IgD-negative memory B cell (primary cell): Measurements from ENCODE around the gene PDE8A. TPM values are rescaled to one million over a fixed set of nuclear protein-coding genes. Genes with fewer than 3 reads are reported as not detected.

Experiments
- H3K27ac Mint-ChIP-seq, 3 donors: one replicate each; pipeline ENCODE4 v1.8.0; 2020 to 2022; ENCODE audit warnings: mild to moderate bottlenecking in 3 of 3, mixed read lengths in 3 of 3, moderate library complexity in 1 of 3
- H3K27me3 Mint-ChIP-seq: one replicate; pipeline ENCODE4 v1.8.0; 2021; ENCODE audit warnings: mixed read lengths
- H3K36me3 Mint-ChIP-seq: one replicate; pipeline ENCODE4 v1.8.0; 2020; ENCODE audit warnings: mild to moderate bottlenecking, mixed read lengths
- H3K4me1 Mint-ChIP-seq, 3 donors: one replicate each; pipeline ENCODE4 v1.8.0; 2020 to 2022; ENCODE audit warnings: mixed read lengths in 3 of 3, mild to moderate bottlenecking in 1 of 3
- H3K4me3 Mint-ChIP-seq, 4 donors: one replicate each; pipeline ENCODE4 v1.8.0; 2020 to 2022; ENCODE audit warnings: mild to moderate bottlenecking in 4 of 4, mixed read lengths in 4 of 4, moderate library complexity in 3 of 4
- H3K9me3 Mint-ChIP-seq, 3 donors: one replicate each; pipeline ENCODE4 v1.8.0; 2020 to 2021; ENCODE audit warnings: mixed read lengths in 3 of 3, mild to moderate bottlenecking in 1 of 3
- polyA plus RNA-seq: library from polyadenylated mRNA; unstranded; fragments of 300-500 nt; fragmentation: Illumina TruSeq; gene quantifications from one replicate; pipeline ENCODE4 v1.2.3, GENCODE V29; 2021

The PDE8A gene
- polyA plus RNA-seq, 1 donor from 2014 or later = 3.3 TPM

GRCh38 chr15:85035980-85036379 lies 54.3 kb downstream of the PDE8A start:
- Mint-ChIP-seq H3K4me3 (no peak overlapping the region), H3K27me3 (no peaks in the 10 kb centered on the region), H3K36me3 (peaks cover 6% of the 10 kb centered on the region), H3K9me3 (no peaks in the 10 kb centered on the region), H3K27ac (no peak overlapping the region), H3K4me1 (peaks cover 17 to 23% (median 20%) of the 10 kb centered on the region in 3 donors)

GRCh38 chr15:85036716-85037115 lies 55.1 kb downstream of the PDE8A start:
- Mint-ChIP-seq H3K27me3 (no peaks in the 10 kb centered on the region), H3K4me3 (no peak overlapping the region), H3K27ac (no peak overlapping the region), H3K9me3 (no peaks in the 10 kb centered on the region), H3K4me1 (peaks cover 21 to 28% (median 22%) of the 10 kb centered on the region in 3 donors), H3K36me3 (peaks cover 6% of the 10 kb centered on the region)

DNA sequence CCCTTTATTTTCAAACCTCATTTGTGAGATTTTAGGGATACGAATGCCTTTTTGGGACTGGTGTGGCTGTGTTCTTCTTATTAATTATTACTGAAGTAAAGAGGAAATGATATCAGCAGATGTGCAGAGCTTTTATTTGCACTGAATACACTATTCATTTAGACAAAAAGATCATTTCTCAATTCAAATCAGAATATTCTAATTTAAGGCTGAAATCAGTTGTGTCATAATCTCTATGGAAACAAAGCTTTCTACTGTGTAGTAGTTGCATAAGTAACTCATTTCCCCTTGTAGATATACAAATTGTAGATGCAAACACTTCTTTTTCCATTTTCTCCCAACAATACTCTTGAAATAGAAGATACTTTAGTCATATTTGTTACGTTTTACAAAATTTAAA lies 56.0 kb downstream of the PDE8A start:
- no peaks in the 10 kb centered on the region for H3K27me3 Mint-ChIP-seq
- no peak overlapping the region for H3K4me3 Mint-ChIP-seq
- no peak overlapping the region for H3K27ac Mint-ChIP-seq
- H3K4me1 Mint-ChIP-seq = peaks cover 20 to 30% (median 23%) of the 10 kb centered on the region in 3 donors
- H3K36me3 Mint-ChIP-seq = peaks cover 6% of the 10 kb centered on the region
- H3K9me3 Mint-ChIP-seq = no peaks in the 10 kb centered on the region

GRCh38 chr15:85041230-85041629 lies 59.6 kb downstream of the PDE8A start:
- no peaks in the 10 kb centered on the region for H3K27me3 Mint-ChIP-seq
- no peak overlapping the region for H3K27ac Mint-ChIP-seq
- no peak overlapping the region for H3K4me3 Mint-ChIP-seq
- H3K9me3 Mint-ChIP-seq = no peaks in the 10 kb centered on the region
- H3K4me1 Mint-ChIP-seq = peaks cover 10 to 36% (median 25%) of the 10 kb centered on the region in 3 donors
- peaks cover 2% of the 10 kb centered on the region for H3K36me3 Mint-ChIP-seq

DNA sequence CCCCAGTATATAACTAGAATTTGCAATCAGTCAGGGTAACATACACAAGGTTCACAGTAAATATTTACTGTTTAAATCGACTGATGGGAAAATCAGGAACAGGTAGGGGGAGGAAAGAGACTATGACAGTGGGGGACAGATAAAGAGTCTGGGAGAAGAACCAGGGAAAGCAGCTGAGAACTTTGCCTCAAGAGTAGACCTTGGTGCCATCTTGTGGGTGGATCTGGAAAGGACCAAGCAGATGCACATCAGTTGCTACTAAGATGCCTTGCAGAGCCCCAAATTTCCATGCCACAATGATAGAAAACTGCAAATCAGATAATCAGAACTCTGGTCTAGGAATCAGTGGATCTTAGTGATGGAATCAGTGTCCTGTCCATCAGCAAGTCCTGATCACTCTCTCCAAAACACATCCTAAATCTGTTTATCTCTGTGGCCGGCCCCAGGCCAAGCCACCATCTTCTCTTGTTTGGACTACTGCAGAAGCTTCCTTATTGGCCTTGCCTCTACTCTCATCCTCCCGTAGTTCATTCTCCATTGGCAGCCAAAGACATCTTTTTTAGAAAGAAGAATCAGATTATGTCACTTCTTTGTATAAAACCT lies 62.7 kb downstream of the PDE8A start:
- Mint-ChIP-seq H3K9me3 (no peaks in the 10 kb centered on the region), H3K36me3 (no peaks in the 10 kb centered on the region), H3K4me3 (no peak overlapping the region), H3K27ac (no peak overlapping the region), H3K4me1 (peaks cover 5 to 35% (median 22%) of the 10 kb centered on the region in 3 donors), H3K27me3 (no peaks in the 10 kb centered on the region)

GRCh38 chr15:85044894-85045293 lies 63.2 kb downstream of the PDE8A start:
- Mint-ChIP-seq H3K4me3 (no peak overlapping the region), H3K4me1 (peaks cover 9 to 29% (median 22%) of the 10 kb centered on the region in 3 donors), H3K27ac (no peak overlapping the region), H3K27me3 (no peaks in the 10 kb centered on the region), H3K9me3 (no peaks in the 10 kb centered on the region), H3K36me3 (peaks cover under 1% of the 10 kb centered on the region)

- Mint-ChIP-seq H3K9me3 (no peaks in the 10 kb centered on the region), H3K4me3 (no peak overlapping the region), H3K36me3 (peaks cover 4% of the 10 kb centered on the region), H3K4me1 (peaks cover 12 to 33% (median 24%) of the 10 kb centered on the region in 3 donors), H3K27me3 (no peaks in the 10 kb centered on the region), H3K27ac (peak overlapping the region in 1 of 3 donors; percentile 17)
Measured at GRCh38 chr15:85045615-85046014, 64.0 kb downstream of the PDE8A start.

GRCh38 chr15:85047271-85047948 lies 65.8 kb downstream of the PDE8A start:
- H3K4me3 Mint-ChIP-seq = peak overlapping the region in 2 of 4 donors; percentile 25 to 54
- peaks cover 4% of the 10 kb centered on the region for H3K36me3 Mint-ChIP-seq
- H3K27me3 Mint-ChIP-seq = no peaks in the 10 kb centered on the region
- H3K27ac Mint-ChIP-seq = peak overlapping the region in 1 of 3 donors; percentile 32
- H3K4me1 Mint-ChIP-seq = peaks cover 10 to 29% (median 13%) of the 10 kb centered on the region in 3 donors
- H3K9me3 Mint-ChIP-seq = no peaks in the 10 kb centered on the region

DNA sequence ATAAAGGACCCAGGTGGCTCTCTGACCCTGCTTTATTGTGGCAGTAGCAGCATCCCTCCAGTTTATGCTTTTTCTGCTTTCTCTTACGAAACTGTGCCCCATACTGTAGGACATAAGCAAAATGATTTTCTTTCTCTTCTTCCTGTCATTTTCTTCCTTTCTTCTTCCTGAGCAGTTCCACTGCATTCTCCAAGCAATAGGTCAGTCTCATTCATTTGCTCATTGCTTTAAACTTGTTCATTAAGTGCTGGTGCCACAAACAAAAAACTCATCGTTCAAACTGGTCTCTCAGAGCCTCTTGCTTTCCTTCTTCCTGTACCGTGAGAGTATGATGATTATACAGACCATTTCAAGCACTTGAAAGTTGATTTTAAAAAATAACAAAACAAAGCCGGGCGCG lies 66.8 kb downstream of the PDE8A start:
- Mint-ChIP-seq H3K27ac (peak overlapping the region in 1 of 3 donors; percentile 24), H3K27me3 (no peaks in the 10 kb centered on the region), H3K4me3 (no peak overlapping the region), H3K36me3 (peaks cover 4% of the 10 kb centered on the region), H3K9me3 (no peaks in the 10 kb centered on the region), H3K4me1 (peaks cover 10 to 24% (median 13%) of the 10 kb centered on the region in 3 donors)

GRCh38 chr15:85049805-85050204 lies 68.1 kb downstream of the PDE8A start:
- no peak overlapping the region for H3K27ac Mint-ChIP-seq
- H3K36me3 Mint-ChIP-seq = peaks cover 4% of the 10 kb centered on the region
- H3K4me3 Mint-ChIP-seq = no peak overlapping the region
- H3K4me1 Mint-ChIP-seq = peaks cover 11 to 18% (median 11%) of the 10 kb centered on the region in 3 donors
- no peaks in the 10 kb centered on the region for H3K9me3 Mint-ChIP-seq
- H3K27me3 Mint-ChIP-seq = no peaks in the 10 kb centered on the region

DNA sequence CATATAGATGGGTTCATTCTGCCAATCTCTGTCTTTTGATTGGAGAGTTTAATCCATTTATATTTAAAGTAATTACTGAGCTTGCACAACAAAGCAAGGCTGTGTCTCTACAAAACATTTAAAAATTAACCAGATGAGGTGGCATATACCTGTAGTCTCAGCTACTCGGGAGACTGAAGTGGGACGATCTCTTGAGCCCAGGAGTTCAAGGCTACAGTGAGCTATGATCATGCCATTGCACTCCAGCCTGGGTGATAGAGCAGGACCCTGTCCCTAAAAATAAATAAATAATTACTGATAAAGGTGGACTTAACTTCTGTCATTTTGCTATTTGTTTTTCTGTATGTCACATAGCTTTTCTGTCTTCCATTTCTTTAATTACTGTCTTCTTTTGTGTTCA lies 78.1 kb downstream of the PDE8A start:
- peaks cover 6 to 31% (median 6%) of the 10 kb centered on the region in 3 donors for H3K4me1 Mint-ChIP-seq
- peaks cover 4 to 18% (median 13%) of the 10 kb centered on the region in 3 donors for H3K9me3 Mint-ChIP-seq
- H3K36me3 Mint-ChIP-seq = peaks cover 11% of the 10 kb centered on the region
- H3K27me3 Mint-ChIP-seq = no peaks in the 10 kb centered on the region
- H3K4me3 Mint-ChIP-seq = peak overlapping the region in 1 of 4 donors; percentile 46
- H3K27ac Mint-ChIP-seq = no peak overlapping the region

DNA sequence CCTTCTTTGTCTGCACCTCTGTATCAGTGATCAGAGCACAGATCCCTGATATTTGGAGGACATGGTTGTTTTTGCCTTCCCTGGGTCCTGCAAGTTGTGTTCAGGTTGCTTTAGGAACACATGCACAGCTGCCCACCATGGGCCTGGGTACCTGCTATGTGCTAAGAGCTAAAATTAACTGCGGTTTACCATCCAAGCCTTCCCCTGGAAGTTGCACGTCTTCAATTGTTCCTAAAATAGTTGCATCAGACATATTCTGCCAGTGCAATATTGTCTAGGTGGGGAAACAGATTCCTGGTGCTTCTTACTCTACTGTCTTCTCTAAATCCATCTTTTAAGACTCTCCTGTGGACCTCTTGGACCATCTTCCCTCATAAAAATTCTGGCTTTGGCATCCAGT lies 80.9 kb downstream of the PDE8A start:
- H3K36me3 Mint-ChIP-seq = peaks cover 17% of the 10 kb centered on the region
- peaks cover 4 to 26% (median 4%) of the 10 kb centered on the region in 3 donors for H3K4me1 Mint-ChIP-seq
- no peak overlapping the region for H3K4me3 Mint-ChIP-seq
- no peak overlapping the region for H3K27ac Mint-ChIP-seq
- peaks cover 4 to 18% (median 9%) of the 10 kb centered on the region in 3 donors for H3K9me3 Mint-ChIP-seq
- no peaks in the 10 kb centered on the region for H3K27me3 Mint-ChIP-seq

GRCh38 chr15:85063088-85063487 lies 81.4 kb downstream of the PDE8A start:
- H3K4me3 Mint-ChIP-seq = no peak overlapping the region

GRCh38 chr15:85063522-85064079 lies 81.9 kb downstream of the PDE8A start:
- H3K36me3 Mint-ChIP-seq = peaks cover 24% of the 10 kb centered on the region
- H3K9me3 Mint-ChIP-seq = peaks cover 4 to 17% (median 9%) of the 10 kb centered on the region in 3 donors
- H3K27me3 Mint-ChIP-seq = no peaks in the 10 kb centered on the region
- peaks cover 4 to 26% (median 4%) of the 10 kb centered on the region in 3 donors for H3K4me1 Mint-ChIP-seq
- H3K27ac Mint-ChIP-seq = no peak overlapping the region
- H3K4me3 Mint-ChIP-seq = no peak overlapping the region

More at GRCh38 chr15:85063088-85063487, 81.4 kb downstream of the PDE8A start:
- Mint-ChIP-seq H3K27ac (no peak overlapping the region), H3K4me1 (peaks cover 4 to 26% (median 4%) of the 10 kb centered on the region in 3 donors), H3K36me3 (peaks cover 20% of the 10 kb centered on the region), H3K9me3 (peaks cover 4 to 18% (median 9%) of the 10 kb centered on the region in 3 donors), H3K27me3 (no peaks in the 10 kb centered on the region)

- Mint-ChIP-seq H3K36me3 (peaks cover 29% of the 10 kb centered on the region), H3K9me3 (peaks cover 4 to 7% (median 6%) of the 10 kb centered on the region in 3 donors), H3K4me3 (no peak overlapping the region), H3K4me1 (peaks cover 4 to 20% (median 4%) of the 10 kb centered on the region in 3 donors), H3K27me3 (no peaks in the 10 kb centered on the region), H3K27ac (no peak overlapping the region)
Measured at GRCh38 chr15:85064710-85065109, 83.1 kb downstream of the PDE8A start.
